WTC11 (cell line): ENCODE measurements around the gene BOD1L1. TPM values are rescaled to one million over a fixed set of nuclear protein-coding genes. Genes with fewer than 3 reads are reported as not detected.

ENCODE experiments used
- ATAC-seq: fragments of 200-7000 bp; cut with Tn5 transposase; 2 replicates; pipeline ENCODE4 v1.10.0; 2021; ENCODE audit warnings: mild to moderate bottlenecking, moderate library complexity
- CTCF ChIA-PET: fragments of 300-600 bp; sonication (Branson Sonifier 250); formaldehyde crosslinking; loops from one replicate; lab custom pipeline; 2021; ENCODE audit warnings: antibody characterized with exemption; lab: Charles Lee
- POLR2A ChIA-PET: fragments of 350-600 bp; sonication (Branson Sonifier 250); formaldehyde crosslinking; loops from one replicate; lab custom pipeline; 2021; ENCODE audit warnings: antibody characterized with exemption; lab: Charles Lee
- DNase-seq: peaks from one replicate; pipeline ENCODE4 v3.0.0; 2021; ENCODE audit warnings: low spot score
- H3K27ac Mint-ChIP-seq: 2 replicates; pipeline ENCODE4 v1.8.0; 2021; ENCODE audit warnings: mixed read lengths
- H3K27me3 Mint-ChIP-seq: 2 replicates; pipeline ENCODE4 v1.8.0; 2021; ENCODE audit warnings: low read depth, mild to moderate bottlenecking, moderate library complexity, mixed read lengths
- H3K36me3 Mint-ChIP-seq: 2 replicates; pipeline ENCODE4 v1.8.0; 2021; ENCODE audit warnings: mixed read lengths
- H3K4me1 Mint-ChIP-seq: 2 replicates; pipeline ENCODE4 v1.8.0; 2022; ENCODE audit warnings: mixed read lengths
- H3K4me3 Mint-ChIP-seq: 2 replicates; pipeline ENCODE4 v1.8.0; 2021; ENCODE audit warnings: mild to moderate bottlenecking, moderate library complexity, mixed read lengths
- H3K9me3 Mint-ChIP-seq: 2 replicates; pipeline ENCODE4 v1.8.0; 2021; ENCODE audit warnings: mixed read lengths
- EMX1 ChIP-seq: fragments of 250-450 bp; sonication (Bioruptor Pico); IDR thresholded peaks from 2 replicates; pipeline ENCODE4 v1.8.0; 2021; ENCODE audit warnings: mild to moderate bottlenecking
- ETV6 ChIP-seq: sonication (generic); formaldehyde crosslinking; IDR thresholded peaks from 2 replicates; pipeline ENCODE4 v1.8.1; 2022; ENCODE audit warnings: mild to moderate bottlenecking, missing genetic modification reagents
- JUN ChIP-seq: sonication (generic); formaldehyde crosslinking; IDR thresholded peaks from 2 replicates; pipeline ENCODE4 v1.8.0; 2023; ENCODE audit warnings: mild to moderate bottlenecking, missing genetic modification reagents
- MXD4 ChIP-seq: fragments of 250-450 bp; sonication (Bioruptor Pico); IDR thresholded peaks from 2 replicates; pipeline ENCODE4 v1.8.0; 2021; ENCODE audit warnings: mild to moderate bottlenecking, moderate library complexity, borderline replicate concordance
- NR2C2 ChIP-seq: sonication (generic); formaldehyde crosslinking; IDR thresholded peaks from 2 replicates; pipeline ENCODE4 v1.8.0; 2022; ENCODE audit warnings: mild to moderate bottlenecking, missing genetic modification reagents
- SMAD4 ChIP-seq: sonication (generic); formaldehyde crosslinking; IDR thresholded peaks from 2 replicates; pipeline ENCODE4 v1.8.0; 2022; ENCODE audit warnings: mild to moderate bottlenecking, missing genetic modification reagents
- TCF7 ChIP-seq: sonication (generic); formaldehyde crosslinking; IDR thresholded peaks from 2 replicates; pipeline ENCODE4 v1.8.0; 2022; ENCODE audit warnings: mild to moderate bottlenecking, low read depth, missing genetic modification reagents, moderate library complexity
- ZNF263 ChIP-seq: sonication (generic); formaldehyde crosslinking; IDR thresholded peaks from 2 replicates; pipeline ENCODE4 v1.8.1; 2022; ENCODE audit warnings: low read depth, mild to moderate bottlenecking, moderate library complexity, missing genetic modification reagents
- ZNF317 ChIP-seq: sonication (generic); formaldehyde crosslinking; IDR thresholded peaks from 2 replicates; pipeline ENCODE4 v1.8.1; 2023; ENCODE audit warnings: low read depth, mild to moderate bottlenecking, moderate library complexity, missing genetic modification reagents, borderline replicate concordance
- total RNA-seq: library from RNA; stranded (reverse); gene quantifications from 3 replicates; pipeline ENCODE4 v1.2.3, GENCODE V29; 2021
- TF ChIP-seq, protein P1 (sequence below): fragments of 250-450 bp; sonication (Bioruptor Pico); conservative IDR thresholded peaks from 2 replicates; pipeline ENCODE4 v1.9.0; 2021; ENCODE audit warnings: mild to moderate bottlenecking
- TF ChIP-seq, protein P2 (sequence below): sonication (generic); formaldehyde crosslinking; IDR thresholded peaks from 2 replicates; pipeline ENCODE4 v1.8.1; 2022; ENCODE audit warnings: missing genetic modification reagents, borderline replicate concordance
- TF ChIP-seq, protein P3 (sequence below): fragments of 250-450 bp; sonication (Bioruptor Pico); IDR thresholded peaks from 2 replicates; pipeline ENCODE4 v1.9.0; 2021; ENCODE audit warnings: mild to moderate bottlenecking
- TF ChIP-seq, protein P4 (sequence below): sonication (generic); formaldehyde crosslinking; IDR thresholded peaks from 2 replicates; pipeline ENCODE4 v1.8.0; 2022; ENCODE audit warnings: mild to moderate bottlenecking, missing genetic modification reagents

BOD1L1 gene
- total RNA-seq, 1 experiment from 2014 or later = 43.5 TPM

DNA sequence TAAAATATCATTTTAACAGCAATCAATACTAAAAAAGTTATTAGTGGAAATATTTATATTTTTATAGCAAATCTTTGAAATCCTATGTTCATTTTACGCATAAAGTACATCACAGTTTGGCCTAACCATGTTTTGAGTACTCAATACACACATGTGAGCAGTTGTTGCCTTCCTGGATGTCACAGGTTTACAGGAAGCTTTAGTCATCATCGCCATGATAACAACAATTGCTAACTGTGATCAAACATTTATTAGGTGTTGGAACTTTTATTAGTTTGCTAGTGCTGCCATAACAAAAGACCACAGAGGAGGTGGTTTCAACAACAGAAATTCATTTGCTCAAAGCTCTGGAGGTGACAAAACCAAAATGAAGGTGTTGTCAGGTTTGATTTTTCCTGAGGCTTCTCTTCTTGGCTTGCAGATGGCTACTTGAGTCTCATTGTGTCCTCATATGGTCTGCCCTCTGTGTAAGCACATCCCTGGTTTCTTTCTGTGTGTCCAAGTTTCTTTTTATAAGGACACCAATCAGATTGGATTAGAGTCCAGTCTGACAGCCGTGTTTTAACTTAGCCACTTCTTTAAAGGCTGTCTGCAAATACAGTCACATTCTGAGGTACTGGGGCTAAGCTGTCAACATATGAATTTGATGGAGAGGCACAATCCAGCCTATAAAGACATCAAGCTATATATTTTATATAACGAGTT, 43.1 kb upstream of the BOD1L1 start:
- H3K36me3 Mint-ChIP-seq = no peaks in the 10 kb centered on the region
- ChIA-PET POLR2A (no interaction called here), CTCF (interaction anchor here (2.1 kb wide), 1 partner anchor 16 kb away, joined by 12 read pairs; no protein-coding TSS in a partner anchor)
- no peak overlapping the region for H3K4me3 Mint-ChIP-seq
- no peak for DNase-seq
- TF ChIP-seq TCF7 (CRISPR knock-in tag) (no peak), MXD4 (CRISPR knock-in tag) (no peak), SMAD4 (CRISPR knock-in tag) (no peak), ZNF317 (CRISPR knock-in tag) (no peak), NR2C2 (no peak)
- TF ChIP-seq, protein P1, sequence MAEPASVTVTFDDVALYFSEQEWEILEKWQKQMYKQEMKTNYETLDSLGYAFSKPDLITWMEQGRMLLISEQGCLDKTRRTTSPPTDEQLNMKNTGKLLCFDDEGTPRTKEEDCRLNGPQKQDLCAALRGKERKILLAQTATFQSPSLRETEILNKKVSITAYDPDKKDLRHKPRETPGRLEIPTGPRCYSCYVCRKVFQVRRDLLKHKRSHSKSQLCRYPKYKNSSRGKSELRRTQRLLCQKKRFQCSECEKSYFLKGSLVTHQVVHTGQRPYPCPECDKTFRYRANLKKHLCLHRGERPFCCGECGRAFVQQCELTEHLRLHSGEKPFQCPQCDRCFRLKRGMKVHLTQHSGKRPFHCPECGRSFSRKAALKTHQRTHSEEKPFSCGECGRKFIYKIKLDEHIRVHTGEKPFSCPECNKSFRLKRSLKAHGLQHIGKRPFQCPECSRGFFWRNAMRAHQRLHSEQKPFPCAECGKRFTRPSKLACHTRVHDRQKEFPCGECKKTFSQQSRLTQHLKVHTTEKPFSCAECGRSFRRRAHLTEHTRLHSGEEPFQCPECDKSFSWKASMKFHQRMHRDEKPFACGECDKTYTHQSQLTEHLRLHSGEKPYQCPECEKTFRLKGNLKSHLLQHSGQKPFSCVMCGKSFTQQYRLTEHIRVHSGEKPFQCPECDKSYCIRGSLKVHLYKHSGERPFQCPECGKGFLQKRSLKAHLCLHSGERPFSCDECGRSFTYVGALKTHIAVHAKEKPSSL (CRISPR knock-in tag) = no peak
- TF ChIP-seq, protein P2, sequence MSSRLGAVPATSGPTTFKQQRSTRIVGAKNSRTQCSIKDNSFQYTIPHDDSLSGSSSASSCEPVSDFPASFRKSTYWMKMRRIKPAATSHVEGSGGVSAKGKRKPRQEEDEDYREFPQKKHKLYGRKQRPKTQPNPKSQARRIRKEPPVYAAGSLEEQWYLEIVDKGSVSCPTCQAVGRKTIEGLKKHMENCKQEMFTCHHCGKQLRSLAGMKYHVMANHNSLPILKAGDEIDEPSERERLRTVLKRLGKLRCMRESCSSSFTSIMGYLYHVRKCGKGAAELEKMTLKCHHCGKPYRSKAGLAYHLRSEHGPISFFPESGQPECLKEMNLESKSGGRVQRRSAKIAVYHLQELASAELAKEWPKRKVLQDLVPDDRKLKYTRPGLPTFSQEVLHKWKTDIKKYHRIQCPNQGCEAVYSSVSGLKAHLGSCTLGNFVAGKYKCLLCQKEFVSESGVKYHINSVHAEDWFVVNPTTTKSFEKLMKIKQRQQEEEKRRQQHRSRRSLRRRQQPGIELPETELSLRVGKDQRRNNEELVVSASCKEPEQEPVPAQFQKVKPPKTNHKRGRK = no peak
- TF ChIP-seq, protein P3, sequence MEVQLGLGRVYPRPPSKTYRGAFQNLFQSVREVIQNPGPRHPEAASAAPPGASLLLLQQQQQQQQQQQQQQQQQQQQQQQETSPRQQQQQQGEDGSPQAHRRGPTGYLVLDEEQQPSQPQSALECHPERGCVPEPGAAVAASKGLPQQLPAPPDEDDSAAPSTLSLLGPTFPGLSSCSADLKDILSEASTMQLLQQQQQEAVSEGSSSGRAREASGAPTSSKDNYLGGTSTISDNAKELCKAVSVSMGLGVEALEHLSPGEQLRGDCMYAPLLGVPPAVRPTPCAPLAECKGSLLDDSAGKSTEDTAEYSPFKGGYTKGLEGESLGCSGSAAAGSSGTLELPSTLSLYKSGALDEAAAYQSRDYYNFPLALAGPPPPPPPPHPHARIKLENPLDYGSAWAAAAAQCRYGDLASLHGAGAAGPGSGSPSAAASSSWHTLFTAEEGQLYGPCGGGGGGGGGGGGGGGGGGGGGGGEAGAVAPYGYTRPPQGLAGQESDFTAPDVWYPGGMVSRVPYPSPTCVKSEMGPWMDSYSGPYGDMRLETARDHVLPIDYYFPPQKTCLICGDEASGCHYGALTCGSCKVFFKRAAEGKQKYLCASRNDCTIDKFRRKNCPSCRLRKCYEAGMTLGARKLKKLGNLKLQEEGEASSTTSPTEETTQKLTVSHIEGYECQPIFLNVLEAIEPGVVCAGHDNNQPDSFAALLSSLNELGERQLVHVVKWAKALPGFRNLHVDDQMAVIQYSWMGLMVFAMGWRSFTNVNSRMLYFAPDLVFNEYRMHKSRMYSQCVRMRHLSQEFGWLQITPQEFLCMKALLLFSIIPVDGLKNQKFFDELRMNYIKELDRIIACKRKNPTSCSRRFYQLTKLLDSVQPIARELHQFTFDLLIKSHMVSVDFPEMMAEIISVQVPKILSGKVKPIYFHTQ (CRISPR knock-in tag) = no peak
- TF ChIP-seq, protein P4, sequence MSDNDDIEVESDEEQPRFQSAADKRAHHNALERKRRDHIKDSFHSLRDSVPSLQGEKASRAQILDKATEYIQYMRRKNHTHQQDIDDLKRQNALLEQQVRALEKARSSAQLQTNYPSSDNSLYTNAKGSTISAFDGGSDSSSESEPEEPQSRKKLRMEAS (CRISPR knock-in tag) = no peak
- peaks cover 2% of the 10 kb centered on the region; the same call in 1 of the 2 replicates for H3K9me3 Mint-ChIP-seq
- H3K4me1 Mint-ChIP-seq = no peaks in the 10 kb centered on the region
- no peaks in the 10 kb centered on the region for H3K27me3 Mint-ChIP-seq
- H3K27ac Mint-ChIP-seq = no peak overlapping the region
- no peak for ATAC-seq

DNA sequence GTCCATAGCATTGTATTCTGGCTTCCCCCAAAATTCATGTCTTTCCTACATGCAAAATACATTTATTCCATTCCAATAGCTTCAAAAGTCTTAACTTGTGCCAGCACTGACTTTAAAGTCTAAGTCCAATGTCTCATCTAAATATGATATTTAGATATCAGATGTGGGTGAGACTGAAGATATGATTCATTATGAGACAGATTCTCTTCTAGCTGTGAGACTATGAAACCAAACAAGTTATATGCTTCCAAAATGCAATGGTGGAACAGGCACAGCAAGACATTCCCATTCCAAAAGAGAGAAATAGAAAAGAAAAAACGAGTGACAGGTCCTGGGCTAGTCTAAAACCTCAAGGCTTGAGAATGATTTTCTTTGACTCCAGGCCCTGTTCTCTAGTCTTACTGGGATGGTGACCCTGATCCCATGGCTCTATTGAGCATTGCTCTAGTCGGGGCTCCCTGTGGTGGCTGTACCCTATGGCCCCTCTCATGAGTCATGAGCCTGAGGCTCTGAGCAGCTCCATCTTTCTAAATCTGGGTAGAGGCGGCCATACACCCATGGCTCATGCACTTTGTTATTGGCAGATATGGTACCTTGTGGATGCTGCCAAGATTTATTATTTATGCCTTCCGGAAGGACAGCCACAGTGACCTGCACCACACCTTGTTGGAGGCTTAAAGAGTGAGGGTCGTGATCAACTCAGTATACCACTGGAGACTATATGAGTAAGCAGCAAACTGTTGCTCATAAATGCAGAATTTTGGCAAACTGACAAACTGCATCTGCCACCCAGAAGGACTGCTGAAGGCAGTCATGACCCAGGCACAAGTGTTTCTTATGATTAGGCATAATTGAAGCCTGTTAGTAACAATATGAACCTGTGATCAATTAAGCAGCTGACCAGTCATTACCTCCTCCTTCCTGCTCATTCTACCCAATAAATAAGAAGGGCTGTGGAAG, 38.5 kb upstream of the BOD1L1 start:
- peaks cover 3% of the 10 kb centered on the region for H3K4me1 Mint-ChIP-seq
- TF ChIP-seq, protein P4 (CRISPR knock-in tag) = no peak
- TF ChIP-seq EMX1 = no peak
- no peak for TF ChIP-seq JUN (CRISPR knock-in tag)
- TF ChIP-seq NR2C2 = no peak
- TF ChIP-seq, protein P3 (CRISPR knock-in tag) = no peak
- no peak for TF ChIP-seq MXD4 (CRISPR knock-in tag)
- no peak for TF ChIP-seq TCF7 (CRISPR knock-in tag)
- TF ChIP-seq ZNF263 (CRISPR knock-in tag) = no peak
- no peak for TF ChIP-seq ETV6 (CRISPR knock-in tag)
- H3K27me3 Mint-ChIP-seq = no peaks in the 10 kb centered on the region
- ATAC-seq (no peak), DNase-seq (no peak)
- peaks cover 4% of the 10 kb centered on the region; the same call in 1 of the 2 replicates for H3K9me3 Mint-ChIP-seq
- H3K4me3 Mint-ChIP-seq = no peak overlapping the region
- no peak overlapping the region for H3K27ac Mint-ChIP-seq
- ChIA-PET POLR2A (no interaction called here), CTCF (no interaction called here)
- H3K36me3 Mint-ChIP-seq = no peaks in the 10 kb centered on the region
